ENCODE results near the gene TPD52L2.
"Not testable (repeated sequence)": the region's sequence is repeated elsewhere in the genome, so short reads cannot be mapped to it uniquely, and the experiment has no call there.

DNA sequence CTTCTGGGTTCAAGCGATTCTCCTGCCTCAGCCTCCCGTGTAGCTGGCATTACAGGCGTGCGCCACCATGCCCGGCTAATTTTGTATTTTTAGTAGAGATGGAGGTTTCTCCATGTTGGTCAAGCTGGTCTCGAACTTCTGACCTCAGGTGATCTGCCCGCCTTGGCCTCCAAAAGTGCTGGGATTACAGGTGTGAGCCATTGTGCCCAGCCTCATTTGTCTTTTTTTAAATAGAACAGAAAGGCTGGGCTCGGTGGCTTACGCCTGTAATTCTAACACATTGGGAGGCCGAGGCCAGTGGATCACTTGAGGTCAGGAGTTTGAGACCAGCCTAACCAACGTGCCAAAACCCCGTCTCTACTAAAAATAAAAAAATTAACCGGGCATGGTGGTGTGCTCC lies 2.0 kb downstream of the TPD52L2 start:
- TF ChIP-seq, protein P1, sequence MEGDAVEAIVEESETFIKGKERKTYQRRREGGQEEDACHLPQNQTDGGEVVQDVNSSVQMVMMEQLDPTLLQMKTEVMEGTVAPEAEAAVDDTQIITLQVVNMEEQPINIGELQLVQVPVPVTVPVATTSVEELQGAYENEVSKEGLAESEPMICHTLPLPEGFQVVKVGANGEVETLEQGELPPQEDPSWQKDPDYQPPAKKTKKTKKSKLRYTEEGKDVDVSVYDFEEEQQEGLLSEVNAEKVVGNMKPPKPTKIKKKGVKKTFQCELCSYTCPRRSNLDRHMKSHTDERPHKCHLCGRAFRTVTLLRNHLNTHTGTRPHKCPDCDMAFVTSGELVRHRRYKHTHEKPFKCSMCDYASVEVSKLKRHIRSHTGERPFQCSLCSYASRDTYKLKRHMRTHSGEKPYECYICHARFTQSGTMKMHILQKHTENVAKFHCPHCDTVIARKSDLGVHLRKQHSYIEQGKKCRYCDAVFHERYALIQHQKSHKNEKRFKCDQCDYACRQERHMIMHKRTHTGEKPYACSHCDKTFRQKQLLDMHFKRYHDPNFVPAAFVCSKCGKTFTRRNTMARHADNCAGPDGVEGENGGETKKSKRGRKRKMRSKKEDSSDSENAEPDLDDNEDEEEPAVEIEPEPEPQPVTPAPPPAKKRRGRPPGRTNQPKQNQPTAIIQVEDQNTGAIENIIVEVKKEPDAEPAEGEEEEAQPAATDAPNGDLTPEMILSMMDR (IDR thresholded peaks at IDR 0.05; ENCODE audit: insufficient read depth, low read length) = not testable (repeated sequence)
- TF ChIP-seq POLR2AphosphoS5 (IDR thresholded peaks at IDR 0.05; ENCODE audit: low read depth) = not testable (repeated sequence)
- TF ChIP-seq, protein P2, sequence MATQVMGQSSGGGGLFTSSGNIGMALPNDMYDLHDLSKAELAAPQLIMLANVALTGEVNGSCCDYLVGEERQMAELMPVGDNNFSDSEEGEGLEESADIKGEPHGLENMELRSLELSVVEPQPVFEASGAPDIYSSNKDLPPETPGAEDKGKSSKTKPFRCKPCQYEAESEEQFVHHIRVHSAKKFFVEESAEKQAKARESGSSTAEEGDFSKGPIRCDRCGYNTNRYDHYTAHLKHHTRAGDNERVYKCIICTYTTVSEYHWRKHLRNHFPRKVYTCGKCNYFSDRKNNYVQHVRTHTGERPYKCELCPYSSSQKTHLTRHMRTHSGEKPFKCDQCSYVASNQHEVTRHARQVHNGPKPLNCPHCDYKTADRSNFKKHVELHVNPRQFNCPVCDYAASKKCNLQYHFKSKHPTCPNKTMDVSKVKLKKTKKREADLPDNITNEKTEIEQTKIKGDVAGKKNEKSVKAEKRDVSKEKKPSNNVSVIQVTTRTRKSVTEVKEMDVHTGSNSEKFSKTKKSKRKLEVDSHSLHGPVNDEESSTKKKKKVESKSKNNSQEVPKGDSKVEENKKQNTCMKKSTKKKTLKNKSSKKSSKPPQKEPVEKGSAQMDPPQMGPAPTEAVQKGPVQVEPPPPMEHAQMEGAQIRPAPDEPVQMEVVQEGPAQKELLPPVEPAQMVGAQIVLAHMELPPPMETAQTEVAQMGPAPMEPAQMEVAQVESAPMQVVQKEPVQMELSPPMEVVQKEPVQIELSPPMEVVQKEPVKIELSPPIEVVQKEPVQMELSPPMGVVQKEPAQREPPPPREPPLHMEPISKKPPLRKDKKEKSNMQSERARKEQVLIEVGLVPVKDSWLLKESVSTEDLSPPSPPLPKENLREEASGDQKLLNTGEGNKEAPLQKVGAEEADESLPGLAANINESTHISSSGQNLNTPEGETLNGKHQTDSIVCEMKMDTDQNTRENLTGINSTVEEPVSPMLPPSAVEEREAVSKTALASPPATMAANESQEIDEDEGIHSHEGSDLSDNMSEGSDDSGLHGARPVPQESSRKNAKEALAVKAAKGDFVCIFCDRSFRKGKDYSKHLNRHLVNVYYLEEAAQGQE (IDR thresholded peaks at IDR 0.05; ENCODE audit: insufficient replicate concordance, low read depth) = not testable (repeated sequence)

Measured in HL-60 (cell line).